Stimulated activated CD8-positive, alpha-beta memory T cell treated with anti-CD3 and anti-CD28 coated beads, Interleukin-12 subunit alpha, Interleukin-12 subunit beta, amount 100 ng/mL, for 1 hour (primary cell): ENCODE measurements around the gene MRPL10.
"Not testable (repeated sequence)": the region's sequence is repeated elsewhere in the genome, so short reads cannot be mapped to it uniquely, and the experiment has no call there.

Experiments
- DNase-seq: peaks from one replicate; pipeline ENCODE4 v3.0.0-alpha.2; 2020; ENCODE audit warnings: low read depth

MRPL10 gene

GRCh38 chr17:47789611-47790561, 41.5 kb downstream of the MRPL10 start:
- peak; percentile 16 for DNase-seq

GRCh38 chr17:47785538-47786123, 45.7 kb downstream of the MRPL10 start:
- no peak for DNase-seq

- no peak for DNase-seq
Observed at GRCh38 chr17:47781397-47781796, 49.9 kb downstream of the MRPL10 start.

- no peak for DNase-seq
Observed at GRCh38 chr17:47778184-47778635, 53.1 kb downstream of the MRPL10 start.

- DNase-seq, result peak; percentile 30
Observed at GRCh38 chr17:47776330-47777197, 54.8 kb downstream of the MRPL10 start.

- DNase-seq, result no peak
Observed at GRCh38 chr17:47774987-47775580, 56.3 kb downstream of the MRPL10 start.

GRCh38 chr17:47774331-47774730, 57.0 kb downstream of the MRPL10 start:
- DNase-seq, result no peak

- not testable (repeated sequence) for DNase-seq
Observed at GRCh38 chr17:47773649-47774048, 57.7 kb downstream of the MRPL10 start.
